Activated gamma-delta T cell treated with Interleukin-2 at 50 U/mL for 16 hours (primary cell): ENCODE measurements around the gene USPL1.
A peak's percentile ranks its signal among the peaks of the same experiment; 100 is the strongest.

Source experiments
- DNase-seq: peaks from one replicate; pipeline ENCODE4 v3.0.0-alpha.2; 2020

USPL1 gene

DNA sequence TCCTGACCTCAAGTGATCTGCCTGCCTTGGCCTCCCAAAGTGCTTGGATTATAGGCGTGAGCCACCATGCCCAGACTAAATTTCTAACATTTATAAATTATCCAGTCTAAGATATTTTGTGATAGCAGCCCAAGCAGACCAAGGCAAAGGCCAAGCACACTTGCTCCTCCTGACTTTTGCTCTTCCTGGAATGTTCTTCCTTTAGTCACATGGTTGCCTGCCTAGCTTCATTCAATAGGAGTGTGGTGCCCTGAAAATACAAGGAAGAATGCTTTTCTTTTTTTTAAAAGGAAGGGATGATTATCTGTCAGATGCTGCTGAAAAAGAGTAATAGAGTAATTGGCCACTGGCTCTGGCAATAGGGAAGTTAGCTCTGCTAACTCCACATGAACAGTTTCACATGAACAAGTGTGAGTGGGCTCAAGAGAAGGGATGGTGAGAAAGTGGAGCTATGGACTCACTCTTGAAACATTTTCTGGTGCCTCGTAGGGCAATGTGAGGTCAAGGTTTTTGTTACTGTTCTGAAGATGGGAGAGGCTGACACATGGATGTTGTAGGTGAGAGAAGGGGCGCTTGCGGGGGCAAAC, 47.1 kb downstream of the USPL1 start:
- DNase-seq, result no peak

DNA sequence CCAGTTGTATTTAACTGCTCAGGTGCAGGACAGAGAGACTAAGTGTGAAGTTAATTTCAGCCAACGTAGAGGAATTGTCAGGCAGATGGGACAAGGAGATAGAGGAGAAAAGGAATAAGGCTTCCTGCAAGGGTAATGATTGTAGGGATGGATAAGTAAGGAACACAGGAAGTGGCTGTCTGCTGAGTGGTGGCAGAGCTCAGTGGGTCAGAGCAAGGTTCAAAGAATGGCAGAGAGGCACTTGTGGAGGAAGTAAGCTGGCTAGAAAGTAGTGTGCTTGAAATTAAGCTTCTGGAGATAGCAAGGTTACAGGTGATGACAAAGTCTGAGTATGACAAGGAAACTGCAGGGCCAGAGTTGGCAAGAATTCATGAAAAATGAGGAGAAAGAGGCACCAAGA, 47.9 kb downstream of the USPL1 start:
- no peak for DNase-seq

DNA sequence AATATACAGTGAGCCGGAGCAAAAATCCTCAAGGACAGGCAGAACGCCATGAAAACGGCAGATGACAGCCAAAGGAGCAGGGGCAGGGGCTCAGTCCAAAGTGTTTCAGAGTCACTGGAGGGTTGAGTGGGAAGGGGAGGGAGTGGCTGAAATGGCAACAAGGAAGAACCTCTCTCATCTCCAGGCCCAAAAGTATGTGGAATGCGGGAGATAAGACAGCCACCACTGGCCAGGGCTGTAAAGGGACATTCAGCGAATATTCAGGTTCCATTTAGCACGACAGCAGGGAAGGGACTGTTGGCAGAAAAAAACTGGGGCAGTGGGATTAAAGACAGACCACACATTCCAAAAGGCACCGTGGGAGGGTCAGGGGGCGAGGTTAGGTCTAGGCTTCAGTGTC, 48.4 kb downstream of the USPL1 start:
- DNase-seq, result no peak

DNA sequence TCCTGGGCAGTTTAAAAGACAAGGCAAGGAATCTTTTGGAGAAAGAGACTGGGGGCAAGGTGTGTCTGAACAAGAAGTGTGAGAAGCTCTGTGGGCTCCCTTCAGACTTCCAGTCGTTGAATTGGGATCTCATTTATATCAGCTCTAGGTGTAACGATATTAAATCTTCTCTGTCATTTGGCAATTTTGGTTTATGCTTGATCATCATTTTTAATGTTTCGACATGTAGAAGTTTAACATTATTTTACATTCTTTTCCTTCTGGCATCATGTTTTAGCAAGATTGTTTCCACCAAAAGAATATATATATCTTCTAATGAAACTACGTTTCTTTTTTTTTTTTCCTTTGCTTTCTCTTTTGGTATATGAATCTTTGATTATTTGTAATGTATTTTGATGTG, 49.3 kb downstream of the USPL1 start:
- no peak for DNase-seq

DNA sequence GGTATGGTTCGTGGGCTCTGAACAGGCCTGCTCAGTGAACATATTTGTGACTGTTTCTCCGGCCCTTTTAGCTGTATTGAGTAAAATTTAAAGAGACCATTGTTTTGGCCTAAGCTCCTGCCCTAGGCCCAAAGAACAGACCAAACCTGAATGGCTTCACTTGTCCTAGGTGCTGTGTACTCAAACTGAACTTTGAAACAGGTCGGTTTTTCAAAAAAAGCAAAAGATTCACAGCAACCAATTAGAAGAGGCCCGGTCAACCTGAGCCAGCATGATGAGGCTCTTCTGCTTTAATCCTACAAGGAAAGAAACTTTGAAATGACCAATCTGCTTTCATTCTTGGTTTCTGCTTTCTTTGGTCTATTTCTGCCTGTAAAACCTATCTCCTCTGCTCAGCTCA, 50.6 kb downstream of the USPL1 start:
- no peak for DNase-seq

- no peak for DNase-seq
Observed at GRCh38 chr13:30671271-30671815, 53.6 kb downstream of the USPL1 start.

DNA sequence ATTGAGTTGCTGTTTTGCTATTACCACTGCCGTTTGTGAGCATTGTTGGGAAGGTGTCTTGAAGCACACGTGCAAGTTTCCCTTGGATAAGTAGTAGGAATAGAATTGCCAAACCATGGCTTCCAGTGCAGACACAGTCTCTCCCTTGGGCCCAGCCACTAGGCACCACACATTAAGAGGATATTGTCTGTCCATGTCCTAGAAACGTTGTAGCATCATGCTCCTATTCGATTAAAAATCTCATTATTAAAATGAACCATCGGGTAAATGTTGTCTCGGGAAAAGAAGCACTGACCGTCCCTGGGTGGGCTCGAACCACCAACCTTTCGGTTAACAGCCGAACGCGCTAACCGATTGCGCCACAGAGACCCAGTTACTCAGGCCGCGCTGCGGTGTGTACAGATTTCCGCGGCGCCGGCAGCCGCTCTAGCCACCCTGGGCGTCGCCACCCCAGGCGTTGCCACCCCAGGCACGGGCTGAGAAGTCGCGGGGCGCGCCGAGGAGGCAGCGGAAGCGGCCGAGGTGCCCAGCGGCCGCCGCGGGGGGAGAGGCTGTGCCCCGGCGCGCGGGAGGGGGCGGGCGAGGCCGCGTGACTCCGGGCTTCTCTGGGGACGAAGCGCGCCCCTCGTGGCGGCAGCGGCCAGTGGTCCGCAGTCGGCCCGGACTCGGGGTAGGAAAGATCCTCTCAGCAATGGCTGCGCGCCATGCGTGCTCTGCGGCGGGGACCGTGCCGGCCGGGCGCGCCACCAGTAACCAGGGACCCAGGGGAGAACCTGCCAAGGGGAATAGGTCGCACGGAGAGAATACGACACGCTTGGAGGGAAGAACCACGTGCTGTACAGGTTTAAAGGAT, 56.2 kb downstream of the USPL1 start:
- DNase-seq, result peak; percentile 91

DNA sequence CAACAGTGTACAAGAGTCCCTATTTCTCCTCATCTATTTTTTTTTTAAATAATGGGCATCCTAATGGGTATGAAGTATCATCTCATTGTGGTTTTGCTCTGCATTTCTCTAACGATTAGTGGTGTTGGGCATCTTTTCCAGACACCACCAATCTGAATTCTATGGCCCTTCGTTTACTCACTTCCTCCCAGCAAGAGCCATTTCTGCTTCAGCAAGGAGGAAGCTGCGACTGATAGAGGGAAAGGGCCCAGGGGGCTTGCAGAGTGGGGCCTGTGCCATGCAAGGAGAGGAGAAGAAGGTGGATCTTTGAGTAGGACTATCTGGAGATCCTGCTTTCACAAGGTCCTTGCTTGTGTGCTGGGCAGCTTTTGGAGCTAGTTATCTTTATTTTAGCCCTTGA, 58.0 kb downstream of the USPL1 start:
- DNase-seq, result no peak

- DNase-seq, result no peak
Observed at GRCh38 chr13:30676672-30677071, 59.0 kb downstream of the USPL1 start.

DNA sequence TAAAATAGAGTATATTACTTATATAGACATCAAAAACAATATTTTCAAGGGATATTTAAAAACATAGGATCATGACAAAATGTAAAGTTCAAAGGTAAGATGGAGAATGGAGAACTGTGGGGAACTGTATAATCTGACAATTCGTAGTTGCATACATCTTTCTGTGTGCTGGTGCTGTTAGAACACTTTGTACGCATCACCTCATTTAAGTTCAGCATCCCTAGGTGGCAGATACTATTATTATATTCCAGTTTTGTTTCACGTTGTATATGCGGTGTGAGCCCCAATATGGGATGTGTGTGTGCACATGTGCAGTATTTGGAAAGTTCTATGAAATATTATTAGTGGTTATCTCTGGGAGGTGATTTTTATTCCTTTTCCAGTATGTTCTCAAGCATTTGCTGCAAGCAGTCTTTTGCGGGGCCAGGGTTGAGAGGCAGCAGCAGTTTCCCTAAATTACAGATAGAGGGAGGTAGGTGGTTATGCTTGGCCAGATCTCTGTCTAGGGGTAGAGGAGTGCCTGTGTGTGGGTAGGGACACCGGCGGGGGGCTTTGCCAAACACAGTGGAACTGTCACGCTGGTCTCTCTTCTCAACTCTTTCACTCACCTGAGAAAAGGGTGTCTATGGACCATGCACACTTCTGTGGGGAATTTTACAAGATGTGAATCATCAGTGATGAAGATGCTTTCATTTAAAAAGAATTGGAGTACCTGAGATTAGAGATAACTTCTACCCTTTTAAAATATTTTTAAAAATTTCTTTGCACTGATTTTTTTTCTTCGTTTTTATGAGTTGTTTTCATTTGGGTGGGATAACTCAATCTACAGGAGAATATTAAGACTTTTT, 62.0 kb downstream of the USPL1 start:
- DNase-seq, result peak; percentile 27

- DNase-seq, result no peak
Observed at GRCh38 chr13:30681843-30682242, 64.1 kb downstream of the USPL1 start.

DNA sequence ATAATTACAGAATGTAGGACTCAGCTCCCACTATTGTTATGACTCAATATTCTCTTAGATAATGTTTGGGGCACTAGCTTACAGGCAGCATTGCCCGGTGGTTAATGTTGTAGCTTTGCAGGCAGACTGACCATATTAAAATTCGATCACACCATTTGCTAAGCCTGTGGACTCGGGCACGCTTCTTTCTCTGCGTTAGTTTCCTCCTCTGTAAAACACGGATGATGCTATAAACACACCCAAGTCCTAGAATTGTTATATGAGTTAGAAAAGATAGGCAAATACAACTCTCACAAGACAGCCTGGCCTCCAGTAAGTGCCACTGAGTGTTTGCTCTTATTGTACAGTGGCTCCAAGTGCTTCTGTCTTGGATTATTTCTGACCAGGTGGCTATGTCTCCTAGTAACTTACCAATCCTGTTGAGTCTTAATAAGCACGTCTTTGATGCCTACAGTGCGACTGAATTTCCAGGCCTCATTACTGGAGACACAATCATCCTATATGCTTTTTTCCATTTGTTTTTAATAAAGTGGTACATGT, 67.7 kb downstream of the USPL1 start:
- DNase-seq, result no peak

DNA sequence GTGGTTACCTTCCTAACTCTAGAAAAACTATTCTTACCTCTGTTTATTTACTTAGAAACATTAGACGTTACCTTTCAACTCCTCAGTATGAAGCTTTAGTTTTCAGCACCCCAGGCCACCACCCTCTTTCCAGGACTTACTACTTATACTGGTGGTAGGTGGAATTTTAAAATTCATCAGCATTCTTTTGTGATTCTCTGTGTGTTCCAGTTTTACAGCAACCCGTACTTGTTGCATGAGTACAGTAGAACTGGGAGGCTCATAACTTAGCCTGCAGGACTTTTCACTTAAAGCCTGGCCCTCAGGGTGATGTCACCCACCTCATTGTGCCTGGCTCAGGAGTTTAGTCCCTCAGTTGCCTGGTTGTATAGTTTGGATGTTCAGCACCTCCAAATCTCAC, 68.3 kb downstream of the USPL1 start:
- DNase-seq, result no peak

- no peak for DNase-seq
Observed at GRCh38 chr13:30687601-30688000, 69.9 kb downstream of the USPL1 start.

GRCh38 chr13:30689752-30690151, 72.0 kb downstream of the USPL1 start:
- no peak for DNase-seq

DNA sequence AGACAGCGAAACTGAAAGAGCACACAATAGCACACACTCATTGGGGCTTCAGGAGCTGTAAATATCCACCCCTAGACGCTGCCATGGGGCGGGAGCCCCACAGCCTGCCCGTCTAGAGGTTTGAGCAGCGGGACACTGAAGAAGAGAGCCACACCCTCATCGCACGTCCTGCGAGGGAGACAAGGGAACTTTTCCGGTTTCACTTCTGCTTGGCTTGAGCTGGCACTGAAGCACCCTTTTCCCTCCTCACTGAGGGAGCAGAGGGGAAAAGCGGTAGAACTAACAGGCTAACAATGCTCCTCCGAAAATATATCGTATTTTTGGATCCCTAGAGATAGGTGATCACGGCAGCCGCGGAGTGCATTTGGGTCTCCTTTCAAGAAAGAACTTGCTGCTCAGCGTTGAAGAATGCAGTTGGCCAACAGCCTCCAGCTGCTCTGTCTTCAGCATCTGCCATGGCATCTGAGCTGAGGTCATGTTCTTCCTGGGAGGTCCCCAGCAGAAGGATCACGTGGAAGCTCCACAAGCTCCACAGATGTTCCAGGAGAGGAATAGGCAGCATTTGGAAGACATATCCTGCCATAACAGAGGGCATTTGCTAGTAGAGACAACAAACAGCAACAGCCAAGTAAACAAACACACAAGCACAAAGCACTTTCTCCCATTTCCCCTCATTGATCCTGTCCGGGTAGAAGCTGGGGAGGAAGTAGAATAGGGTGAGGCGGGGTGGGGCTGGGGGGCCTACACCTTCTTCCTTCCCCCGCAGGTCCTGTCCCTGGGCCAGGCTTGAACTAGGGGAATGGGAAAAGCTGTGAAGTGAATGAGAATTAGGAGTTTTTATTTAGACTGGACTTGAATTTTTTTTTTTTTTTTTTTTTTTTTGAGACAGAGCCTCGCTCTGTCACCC, 72.8 kb downstream of the USPL1 start:
- no peak for DNase-seq

GRCh38 chr13:30692113-30692512, 74.4 kb downstream of the USPL1 start:
- no peak for DNase-seq

GRCh38 chr13:30696278-30697176, 78.8 kb downstream of the USPL1 start:
- no peak for DNase-seq

- DNase-seq, result no peak
Observed at GRCh38 chr13:30697177-30697953, 79.6 kb downstream of the USPL1 start.

DNA sequence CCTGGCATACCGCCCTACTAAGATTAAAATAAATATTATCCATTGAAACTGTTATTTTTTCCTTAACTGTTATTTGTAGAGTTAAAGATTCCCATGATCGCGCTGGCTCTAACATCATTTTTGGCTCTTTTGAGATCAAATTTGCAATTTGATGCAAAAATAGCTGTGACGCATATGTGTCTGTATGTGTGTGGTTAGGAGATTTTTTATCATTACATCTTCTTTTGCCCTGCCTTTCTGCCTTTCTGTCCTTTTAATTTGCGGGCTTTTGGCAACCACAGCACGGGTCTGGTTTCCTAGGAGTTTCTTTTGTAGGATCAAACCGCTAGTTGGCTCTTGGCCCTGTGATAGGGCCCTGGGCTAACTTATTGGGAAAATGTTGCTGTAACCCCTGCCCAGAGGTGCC, 80.3 kb downstream of the USPL1 start:
- DNase-seq, result no peak
